GM20431 (cell line): Measurements from ENCODE around the gene SBF2.

Experiments used
- in situ Hi-C: fragments of 300-500 bp; cut with MseI, MboI; formaldehyde crosslinking; loops from one replicate; pipeline ENCODE4 v1.15.0; 2020; ENCODE audit warnings: low sequenced_read_pairs; ENCODE audit not compliant: unreplicated experiment

SBF2 gene

GRCh38 chr11:10222399-10222798 lies 71.6 kb downstream of the SBF2 start:
- in situ Hi-C loops: loop anchor here (25.0 kb wide), 1 partner anchor 90 kb away; the partner anchor contains the start of gene ADM

DNA sequence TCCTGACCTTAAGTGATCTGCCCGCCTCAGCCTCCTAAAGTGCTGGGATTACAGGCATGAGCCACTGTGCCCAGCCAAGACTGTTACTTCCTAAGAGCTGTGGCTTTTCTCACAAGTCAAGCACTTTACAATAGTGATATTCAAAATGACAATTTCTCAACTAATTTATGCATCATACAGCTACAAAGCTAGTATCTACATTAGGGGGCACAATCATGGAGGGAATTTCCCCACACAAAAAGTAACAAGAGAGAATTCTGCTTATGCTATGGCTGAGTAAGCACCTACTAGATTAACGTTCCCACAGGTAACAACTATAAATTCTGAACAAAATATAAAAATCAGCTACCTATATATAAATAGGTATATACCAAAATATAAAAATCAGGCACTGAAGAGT lies 72.7 kb downstream of the SBF2 start:
- in situ Hi-C loops: loop anchor here (25.0 kb wide), 1 partner anchor 91 kb away; the partner anchor contains the start of gene ADM

DNA sequence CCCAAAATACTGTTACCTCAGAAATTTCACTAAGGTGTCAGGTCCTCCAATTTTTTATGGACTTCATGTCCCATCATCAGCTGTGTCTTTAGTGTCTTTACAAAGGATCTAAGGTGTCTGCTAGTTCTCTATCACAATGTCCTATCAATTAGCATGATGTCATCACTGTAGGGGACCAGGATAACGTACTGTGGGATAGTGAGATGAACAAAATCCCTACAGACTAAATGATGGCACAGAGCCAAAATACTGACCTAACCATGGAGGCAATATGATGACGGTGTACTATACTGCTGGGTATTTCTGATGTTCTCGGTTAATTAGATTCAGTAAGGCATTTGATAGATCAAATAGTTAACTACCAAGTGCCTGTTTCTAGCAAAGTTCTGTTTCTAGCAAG lies 82.5 kb downstream of the SBF2 start:
- in situ Hi-C loops: loop anchor here (25.0 kb wide), 1 partner anchor 101 kb away; the partner anchor contains the start of gene ADM

DNA sequence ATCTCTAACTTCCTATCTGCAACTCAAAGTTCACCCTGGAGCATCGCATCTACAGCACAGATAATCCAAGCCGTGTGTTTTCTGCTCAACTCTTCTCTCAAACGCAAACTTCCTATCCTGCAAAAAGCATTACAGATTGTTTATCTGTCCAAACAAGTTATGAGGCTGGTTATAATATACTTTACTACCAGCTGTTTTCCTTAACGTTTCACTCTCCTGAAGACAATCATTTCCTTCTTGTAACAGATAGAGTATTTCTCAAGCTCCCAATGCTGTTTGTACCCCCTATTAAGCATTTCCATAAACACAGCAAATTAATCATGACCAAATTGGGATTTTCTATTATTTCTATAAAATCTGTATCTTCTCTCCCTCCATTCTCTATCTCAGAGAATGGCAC lies 84.7 kb downstream of the SBF2 start:
- in situ Hi-C loops: loop anchor here (25.0 kb wide), 1 partner anchor 103 kb away; the partner anchor contains the start of gene ADM

- in situ Hi-C loops: loop anchor here (25.0 kb wide), 1 partner anchor 104 kb away; the partner anchor contains the start of gene ADM
Measured at GRCh38 chr11:10208131-10208575, 85.9 kb downstream of the SBF2 start.

- in situ Hi-C loops: loop anchor here (25.0 kb wide), 1 partner anchor 106 kb away; the partner anchor contains the start of gene ADM
Measured at GRCh38 chr11:10205928-10206327, 88.1 kb downstream of the SBF2 start.

DNA sequence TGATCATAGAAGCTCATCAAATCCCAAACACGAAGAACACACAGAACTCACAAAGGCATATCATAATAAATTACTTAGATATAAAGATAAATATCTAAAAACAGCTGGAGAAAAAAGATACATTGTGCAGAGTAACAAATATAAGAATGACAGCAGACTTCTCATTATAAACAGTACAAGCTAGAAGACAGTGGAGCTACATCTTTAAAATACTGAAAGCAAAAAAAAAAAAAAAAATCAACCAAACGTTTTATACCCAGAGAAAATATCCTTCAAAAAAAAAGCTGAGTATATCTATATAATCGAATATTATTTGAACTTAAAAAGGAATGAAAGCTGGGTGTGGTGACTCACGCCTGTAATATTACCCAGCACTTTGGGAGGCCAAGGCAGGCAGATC lies 90.0 kb downstream of the SBF2 start:
- in situ Hi-C loops: loop anchor here (25.0 kb wide), 1 partner anchor 108 kb away; the partner anchor contains the start of gene ADM

GRCh38 chr11:10201343-10201742 lies 92.7 kb downstream of the SBF2 start:
- in situ Hi-C loops: loop anchor here (25.0 kb wide), 1 partner anchor 111 kb away; the partner anchor contains the start of gene ADM

DNA sequence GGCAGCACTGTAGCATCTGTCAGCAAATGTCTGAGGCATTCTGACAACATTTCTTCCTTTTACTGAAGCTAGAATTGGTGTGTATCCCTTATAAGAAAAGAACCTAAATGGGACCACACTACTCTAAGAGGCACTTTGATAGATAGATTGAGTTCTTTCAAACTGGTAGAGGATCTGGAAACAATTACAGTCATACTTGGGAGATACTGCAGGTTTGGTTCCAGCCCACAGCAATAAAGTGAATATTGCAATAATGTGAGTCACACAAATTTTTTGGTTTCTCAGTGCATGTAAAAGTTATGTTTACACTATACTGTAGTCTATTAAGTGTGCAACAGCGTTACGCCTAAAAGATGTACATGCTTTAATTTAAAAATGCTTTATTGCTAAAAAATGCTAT lies 96.9 kb downstream of the SBF2 start:
- in situ Hi-C loops: no loop called here

- in situ Hi-C loops: no loop called here
Measured at GRCh38 chr11:10192036-10192435, 102.0 kb downstream of the SBF2 start.

DNA sequence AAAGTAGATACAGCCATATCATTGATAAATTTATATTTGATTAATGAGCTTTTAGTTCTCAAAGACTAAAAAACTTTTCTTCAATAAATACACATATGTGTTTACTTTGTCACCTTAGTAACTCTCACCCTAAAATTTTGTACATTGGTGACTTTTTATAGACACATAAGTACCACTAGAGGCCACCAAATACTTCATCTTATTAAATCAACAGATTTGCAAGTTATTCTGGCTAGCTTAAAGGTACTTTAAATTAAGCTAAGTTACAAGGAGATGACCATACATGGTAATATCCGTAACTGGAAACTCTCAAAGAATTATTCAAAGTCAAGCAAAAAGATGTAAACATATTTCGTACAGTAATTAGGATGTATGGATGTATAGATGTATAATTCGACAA lies 112.2 kb downstream of the SBF2 start:
- in situ Hi-C loops: no loop called here

- in situ Hi-C loops: no loop called here
Measured at GRCh38 chr11:10164621-10165020, 129.4 kb downstream of the SBF2 start.

GRCh38 chr11:10162222-10162621 lies 131.8 kb downstream of the SBF2 start:
- in situ Hi-C loops: no loop called here

GRCh38 chr11:10160350-10160749 lies 133.7 kb downstream of the SBF2 start:
- in situ Hi-C loops: no loop called here

DNA sequence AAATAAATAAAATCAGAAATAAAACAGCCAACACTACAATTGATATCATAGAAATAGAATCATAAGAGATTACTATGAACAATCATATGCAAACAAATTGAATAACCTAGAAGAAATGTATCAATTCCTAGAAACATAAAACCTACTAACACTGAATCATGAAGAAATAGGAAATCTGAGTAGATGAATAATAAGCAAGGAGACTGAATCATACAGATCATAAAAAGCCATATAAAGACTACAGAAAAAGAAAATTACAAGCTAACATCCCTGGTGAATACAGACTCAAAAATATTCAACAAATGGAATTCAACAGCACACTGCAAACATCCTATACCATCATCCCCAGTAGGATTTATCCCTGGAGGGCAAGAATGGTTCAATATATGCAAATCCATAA lies 135.6 kb downstream of the SBF2 start:
- in situ Hi-C loops: no loop called here

DNA sequence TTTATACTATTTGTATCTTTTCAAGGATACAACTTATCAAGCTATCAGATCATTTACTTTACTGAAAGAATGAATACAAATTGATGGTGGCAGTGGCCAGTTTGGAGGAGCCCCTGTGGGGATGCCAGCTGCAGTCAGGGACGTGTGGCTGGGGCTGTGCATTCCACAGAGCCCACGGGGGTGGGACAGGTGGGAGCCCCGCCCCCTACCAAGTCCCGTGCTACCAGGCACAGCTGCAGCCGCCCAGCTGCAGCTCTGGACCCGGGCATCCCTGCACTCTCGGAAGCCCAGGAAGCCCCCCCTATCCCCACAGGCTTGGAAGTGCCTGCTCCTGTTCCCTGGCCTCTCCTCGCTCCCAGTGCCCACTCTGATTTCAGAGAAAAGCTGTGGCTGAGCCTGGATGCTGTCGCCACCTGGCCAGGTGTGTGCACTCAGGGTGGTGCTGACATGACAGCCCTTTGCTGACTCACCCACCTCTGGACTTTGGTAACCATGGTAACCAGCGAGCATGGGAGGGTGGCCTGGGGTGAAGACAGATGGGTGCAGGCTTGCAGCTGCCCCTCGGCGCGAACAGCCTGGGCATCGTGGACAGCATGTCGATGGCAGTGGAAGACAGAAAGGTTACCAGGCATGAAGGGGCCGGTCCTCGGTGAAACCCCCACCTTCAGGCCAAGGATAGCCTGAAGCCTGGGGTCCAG lies 138.1 kb downstream of the SBF2 start:
- in situ Hi-C loops: no loop called here

DNA sequence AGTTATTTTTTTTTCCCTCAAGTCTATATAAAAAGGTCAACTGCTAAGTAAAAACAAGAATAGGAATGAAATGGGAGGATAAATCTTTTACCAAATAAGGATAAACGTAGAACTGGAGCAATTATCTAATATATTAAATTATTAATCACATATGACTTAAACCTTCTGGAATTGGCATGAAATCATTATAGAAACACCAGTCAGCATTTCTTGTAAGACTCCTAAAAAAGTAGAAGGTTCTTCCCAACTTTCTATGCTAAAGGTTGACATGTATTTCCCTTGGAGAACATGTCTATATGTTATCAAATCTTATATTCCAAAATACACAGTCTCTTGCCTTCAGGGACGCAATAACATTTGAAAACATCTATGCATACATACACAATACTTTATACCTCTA lies 143.2 kb downstream of the SBF2 start:
- in situ Hi-C loops: no loop called here

- in situ Hi-C loops: no loop called here
Measured at GRCh38 chr11:10149553-10149952, 144.5 kb downstream of the SBF2 start.

- in situ Hi-C loops: no loop called here
Measured at GRCh38 chr11:10147195-10147594, 146.8 kb downstream of the SBF2 start.

DNA sequence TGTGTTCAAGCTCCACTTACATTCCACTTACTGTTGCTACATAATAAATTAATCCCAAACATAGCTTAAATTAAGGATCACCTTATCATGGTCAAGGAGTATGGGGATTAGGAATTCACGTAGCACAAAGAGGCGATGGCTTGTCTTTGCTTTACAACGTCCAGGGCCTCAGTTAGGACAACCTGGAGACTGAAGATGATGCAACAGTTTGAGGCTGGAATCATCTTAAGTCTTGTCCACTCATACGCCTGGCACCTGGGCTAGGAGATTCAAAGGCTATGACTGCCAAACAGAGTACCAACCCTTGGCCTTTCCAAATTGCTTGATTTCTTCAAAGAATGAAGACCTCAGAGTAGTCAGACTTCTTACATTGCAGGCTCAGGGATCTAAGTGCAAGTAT lies 149.1 kb downstream of the SBF2 start:
- in situ Hi-C loops: no loop called here

DNA sequence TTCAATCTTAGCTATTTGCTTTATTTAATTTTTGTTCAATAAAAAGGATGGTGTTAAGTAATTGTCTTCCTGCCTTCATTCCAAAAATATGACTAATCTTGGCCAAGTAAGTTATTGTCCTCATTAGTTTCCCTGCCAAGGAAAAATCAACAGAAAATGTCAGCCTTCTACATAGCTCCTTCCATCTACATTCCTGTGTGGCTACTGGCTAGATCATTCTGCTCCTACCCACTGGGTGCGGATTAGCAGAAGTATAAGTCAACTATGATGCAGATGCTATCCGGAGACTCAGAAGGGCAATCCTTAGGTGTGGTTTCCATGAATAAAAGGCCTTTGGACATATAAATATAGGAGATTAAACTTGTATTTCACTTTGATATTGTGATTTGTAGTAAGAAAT lies 154.4 kb downstream of the SBF2 start:
- in situ Hi-C loops: loop anchor here (10.0 kb wide), 1 partner anchor 515 kb away; no protein-coding TSS in a partner anchor

DNA sequence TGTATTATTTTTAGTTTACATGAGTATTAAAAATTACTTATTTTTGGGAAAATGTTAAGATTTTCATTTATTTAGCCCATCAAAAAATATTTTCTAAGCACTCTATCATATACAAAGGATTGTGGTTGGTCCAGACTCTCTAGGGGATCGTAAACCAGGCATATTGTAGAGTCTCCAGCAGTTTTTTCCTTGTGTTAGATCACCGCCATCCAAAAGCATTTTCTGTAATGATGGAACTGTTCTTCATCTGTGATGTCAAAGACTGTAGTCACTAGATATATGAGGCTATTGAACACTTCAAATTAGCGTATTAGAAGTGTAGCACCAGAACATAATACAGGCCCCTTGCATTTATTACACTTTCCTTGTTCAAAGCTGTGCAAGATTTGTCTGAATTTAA lies 154.9 kb downstream of the SBF2 start:
- in situ Hi-C loops: loop anchor here (10.0 kb wide), 1 partner anchor 514 kb away; no protein-coding TSS in a partner anchor
